ENCODE data around the gene TRABD2B.

Gene TRABD2B

DNA sequence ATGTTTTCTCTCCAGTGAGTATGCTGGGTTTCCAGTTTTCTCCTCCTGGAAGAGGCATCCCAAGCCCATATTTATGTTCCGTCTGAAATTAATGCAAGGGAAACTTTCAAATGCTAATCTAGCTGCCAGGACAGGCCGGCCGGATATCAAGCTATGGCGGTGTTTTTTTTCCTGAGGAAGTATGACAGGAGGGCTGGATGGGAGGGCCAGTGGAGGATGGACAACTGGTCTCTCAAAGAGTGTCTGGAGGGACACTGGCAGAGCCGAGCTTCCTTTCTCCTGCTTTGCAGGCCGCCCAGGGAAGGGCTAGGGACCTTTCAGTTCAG is 212.7 kb downstream of the TRABD2B start:
- no peaks in the 10 kb centered on the region for H3K4me1 ChIP-seq (ENCODE audit: insufficient read depth, poor library complexity, severe bottlenecking)
- no peak for DNase-seq (ENCODE audit: low spot score)
- TF ChIP-seq CTCF (IDR thresholded peaks at IDR 0.05; ENCODE audit: poor library complexity, severe bottlenecking) = no peak
- H3K27me3 ChIP-seq (ENCODE audit: insufficient read depth, poor library complexity, severe bottlenecking) = no peaks in the 10 kb centered on the region
- H3K36me3 ChIP-seq (ENCODE audit: low read depth) = no peaks in the 10 kb centered on the region
- no peaks in the 10 kb centered on the region for H3K9me3 ChIP-seq (ENCODE audit: severe bottlenecking)
- no peak for ATAC-seq (ENCODE audit: low read depth)
- no peak overlapping the region for H3K27ac ChIP-seq (ENCODE audit: poor library complexity, severe bottlenecking)
- H3K4me3 ChIP-seq (ENCODE audit: severe bottlenecking) = no peak overlapping the region

DNA sequence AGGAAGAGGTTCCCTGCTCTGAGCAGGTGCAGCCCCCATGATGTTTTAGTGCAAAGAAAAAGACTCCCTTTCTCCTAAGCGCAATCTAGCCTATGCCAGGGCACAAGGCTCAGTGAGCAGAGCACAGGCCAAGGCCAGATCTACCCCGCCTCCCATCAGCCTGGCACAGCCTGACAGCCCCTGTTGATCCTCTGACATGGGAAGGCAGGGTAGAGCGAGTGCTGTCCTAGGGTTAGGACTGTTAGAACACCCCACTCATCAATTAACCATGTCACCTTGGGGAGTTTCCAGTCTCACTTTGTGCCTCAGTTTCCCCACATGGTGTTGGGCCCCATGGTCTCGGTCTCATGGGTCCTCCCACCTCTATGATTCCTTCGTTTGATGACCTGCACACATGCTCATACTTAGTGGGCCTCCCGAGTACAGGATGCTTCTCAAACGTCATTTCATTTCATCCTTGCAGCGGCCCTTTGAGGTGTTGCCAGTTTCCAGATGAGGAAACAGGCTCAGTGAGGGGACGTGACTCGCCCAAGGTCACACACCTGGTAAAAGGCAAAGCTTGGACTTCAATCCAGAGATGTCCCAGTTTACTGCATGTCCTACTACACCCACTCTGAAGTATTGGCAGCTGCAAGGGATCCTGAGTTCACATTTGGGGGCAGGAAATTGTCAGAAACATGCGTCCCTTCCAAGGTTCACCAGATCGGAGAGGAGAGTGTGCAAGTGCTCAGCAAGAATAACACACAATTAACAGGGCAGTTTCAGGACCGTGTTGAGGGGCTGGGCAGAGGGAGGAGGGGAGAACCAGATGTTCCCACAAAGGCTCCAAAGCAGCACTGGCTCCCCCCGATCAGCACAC is 213.3 kb downstream of the TRABD2B start:
- DNase-seq (ENCODE audit: low spot score) (no peak), ATAC-seq (ENCODE audit: low read depth) (no peak)
- no peak overlapping the region for H3K27ac ChIP-seq (ENCODE audit: poor library complexity, severe bottlenecking)
- H3K9me3 ChIP-seq (ENCODE audit: severe bottlenecking) = no peaks in the 10 kb centered on the region
- H3K36me3 ChIP-seq (ENCODE audit: low read depth) = no peaks in the 10 kb centered on the region
- H3K4me1 ChIP-seq (ENCODE audit: insufficient read depth, poor library complexity, severe bottlenecking) = no peaks in the 10 kb centered on the region
- H3K4me3 ChIP-seq (ENCODE audit: severe bottlenecking) = no peak overlapping the region
- no peaks in the 10 kb centered on the region for H3K27me3 ChIP-seq (ENCODE audit: insufficient read depth, poor library complexity, severe bottlenecking)
- no peak for TF ChIP-seq CTCF (IDR thresholded peaks at IDR 0.05; ENCODE audit: poor library complexity, severe bottlenecking)

DNA sequence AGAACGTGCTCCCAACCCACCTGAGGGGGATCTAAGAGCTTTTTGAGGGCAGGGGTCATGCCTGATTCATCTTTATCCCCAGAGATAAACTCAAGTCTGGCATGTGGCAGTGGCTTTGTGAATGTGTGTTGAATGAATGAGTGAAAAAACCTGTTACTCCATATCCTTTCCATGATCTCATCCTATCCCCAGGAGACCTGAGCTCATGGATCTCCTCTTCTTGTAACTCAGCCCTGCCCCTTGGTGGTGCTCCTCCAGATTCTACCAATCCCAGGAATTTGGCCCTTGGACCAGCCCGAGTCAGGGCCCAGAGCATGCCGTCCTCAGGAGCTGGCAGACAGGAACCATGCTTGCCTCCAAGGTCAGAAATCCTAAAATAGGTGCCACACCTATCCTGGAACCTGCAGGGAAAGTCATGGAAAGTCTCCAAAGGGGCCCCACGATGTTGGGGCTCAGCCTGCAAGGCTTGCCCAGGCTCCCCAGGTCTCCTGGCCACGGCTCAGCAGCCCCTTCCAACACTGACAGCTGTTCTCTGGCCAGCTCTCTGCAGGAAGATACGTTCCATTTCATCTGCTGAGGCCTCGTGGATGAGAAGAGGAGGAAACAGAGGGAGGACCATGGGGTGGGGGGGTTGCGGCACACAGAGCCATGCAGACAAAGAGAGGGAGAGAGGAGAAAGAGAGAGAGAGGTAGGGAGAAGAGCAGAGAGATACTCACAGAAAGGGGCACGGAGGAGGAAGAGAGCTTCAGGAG is 214.6 kb downstream of the TRABD2B start:
- no peak for ATAC-seq (ENCODE audit: low read depth)
- Histone ChIP-seq H3K9me3 (ENCODE audit: severe bottlenecking) (no peaks in the 10 kb centered on the region), H3K27me3 (ENCODE audit: insufficient read depth, poor library complexity, severe bottlenecking) (no peaks in the 10 kb centered on the region), H3K36me3 (ENCODE audit: low read depth) (no peaks in the 10 kb centered on the region), H3K4me3 (ENCODE audit: severe bottlenecking) (no peak overlapping the region), H3K27ac (ENCODE audit: poor library complexity, severe bottlenecking) (no peak overlapping the region), H3K4me1 (ENCODE audit: insufficient read depth, poor library complexity, severe bottlenecking) (no peaks in the 10 kb centered on the region)
- no peak for TF ChIP-seq CTCF (IDR thresholded peaks at IDR 0.05; ENCODE audit: poor library complexity, severe bottlenecking)
- DNase-seq (ENCODE audit: low spot score) = no peak

DNA sequence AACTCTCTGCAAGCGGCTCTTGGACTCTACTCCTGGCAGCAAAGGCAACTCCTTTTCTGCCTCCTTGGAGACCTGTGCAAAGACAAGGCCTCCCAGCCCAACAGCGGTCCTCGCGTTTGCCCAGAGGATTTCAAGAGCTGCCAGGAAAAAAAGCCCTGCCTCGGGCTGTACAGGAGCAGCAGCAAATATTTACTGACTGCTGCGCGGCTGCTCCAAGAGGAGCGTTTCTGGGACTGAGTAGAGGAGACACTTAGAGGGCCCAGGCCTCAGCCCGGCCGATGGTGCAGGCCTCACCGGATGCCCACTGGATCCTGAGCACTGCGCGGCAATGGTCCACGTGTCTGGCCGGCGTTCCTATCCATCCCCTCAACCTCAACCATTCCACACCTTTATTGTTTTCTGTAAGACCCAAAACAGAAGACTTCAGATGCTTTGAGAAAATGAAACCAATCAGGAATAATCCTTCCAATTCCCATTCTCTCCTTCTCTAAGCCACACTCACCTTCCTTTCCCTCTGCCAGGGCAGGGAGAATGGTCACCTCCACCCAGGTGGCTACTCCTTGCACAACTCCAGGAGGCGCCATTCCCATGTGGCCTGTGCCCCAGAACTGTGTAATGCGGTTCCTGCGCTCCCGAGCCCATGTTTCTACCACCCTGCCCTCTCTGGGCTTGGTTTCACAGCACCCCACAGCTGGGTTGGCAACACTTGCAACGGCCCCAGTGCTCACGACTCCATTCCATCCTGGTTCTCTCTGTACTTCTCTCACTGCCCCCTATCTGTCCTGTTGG is 215.8 kb downstream of the TRABD2B start:
- Histone ChIP-seq H3K4me3 (ENCODE audit: severe bottlenecking) (no peak overlapping the region), H3K4me1 (ENCODE audit: insufficient read depth, poor library complexity, severe bottlenecking) (no peaks in the 10 kb centered on the region), H3K27ac (ENCODE audit: poor library complexity, severe bottlenecking) (no peak overlapping the region), H3K27me3 (ENCODE audit: insufficient read depth, poor library complexity, severe bottlenecking) (no peaks in the 10 kb centered on the region), H3K36me3 (ENCODE audit: low read depth) (no peaks in the 10 kb centered on the region), H3K9me3 (ENCODE audit: severe bottlenecking) (no peaks in the 10 kb centered on the region)
- no peak for TF ChIP-seq CTCF (IDR thresholded peaks at IDR 0.05; ENCODE audit: poor library complexity, severe bottlenecking)
- DNase-seq (ENCODE audit: low spot score) (no peak), ATAC-seq (ENCODE audit: low read depth) (no peak)

All from RWPE2 (cell line).